ENCODE results near the gene SFXN5. TPM values are rescaled to one million over a fixed set of nuclear protein-coding genes. Genes with fewer than 3 reads are reported as not detected.

SFXN5 gene
- total RNA-seq, 1 donor from 2014 or later: 20.2 TPM

- no peak for TF ChIP-seq CTCF (IDR thresholded peaks at IDR 0.05; ENCODE audit: unreplicated experiment)
- Mint-ChIP-seq H3K4me1 (peaks cover 10% of the 10 kb centered on the region), H3K27ac (no peak overlapping the region), H3K36me3 (peaks cover 22% of the 10 kb centered on the region), H3K27me3 (ENCODE audit: low read depth) (no peaks in the 10 kb centered on the region), H3K4me3 (no peak overlapping the region), H3K9me3 (peaks cover 9% of the 10 kb centered on the region)
- no peak for DNase-seq (ENCODE audit: low spot score in 2 of 2, unreplicated experiment in 2 of 2)
Measured at GRCh38 chr2:73053316-73054114, 18.0 kb downstream of the SFXN5 start.

- Mint-ChIP-seq H3K4me3 (no peak overlapping the region), H3K9me3 (peaks cover 4% of the 10 kb centered on the region), H3K27me3 (ENCODE audit: low read depth) (no peaks in the 10 kb centered on the region), H3K36me3 (peaks cover 4% of the 10 kb centered on the region), H3K4me1 (peaks cover 10% of the 10 kb centered on the region), H3K27ac (no peak overlapping the region)
- no peak for DNase-seq (ENCODE audit: low spot score in 2 of 2, unreplicated experiment in 2 of 2)
- TF ChIP-seq CTCF (IDR thresholded peaks at IDR 0.05; ENCODE audit: unreplicated experiment): no peak
Measured at GRCh38 chr2:73050121-73050545, 21.4 kb downstream of the SFXN5 start.

DNA sequence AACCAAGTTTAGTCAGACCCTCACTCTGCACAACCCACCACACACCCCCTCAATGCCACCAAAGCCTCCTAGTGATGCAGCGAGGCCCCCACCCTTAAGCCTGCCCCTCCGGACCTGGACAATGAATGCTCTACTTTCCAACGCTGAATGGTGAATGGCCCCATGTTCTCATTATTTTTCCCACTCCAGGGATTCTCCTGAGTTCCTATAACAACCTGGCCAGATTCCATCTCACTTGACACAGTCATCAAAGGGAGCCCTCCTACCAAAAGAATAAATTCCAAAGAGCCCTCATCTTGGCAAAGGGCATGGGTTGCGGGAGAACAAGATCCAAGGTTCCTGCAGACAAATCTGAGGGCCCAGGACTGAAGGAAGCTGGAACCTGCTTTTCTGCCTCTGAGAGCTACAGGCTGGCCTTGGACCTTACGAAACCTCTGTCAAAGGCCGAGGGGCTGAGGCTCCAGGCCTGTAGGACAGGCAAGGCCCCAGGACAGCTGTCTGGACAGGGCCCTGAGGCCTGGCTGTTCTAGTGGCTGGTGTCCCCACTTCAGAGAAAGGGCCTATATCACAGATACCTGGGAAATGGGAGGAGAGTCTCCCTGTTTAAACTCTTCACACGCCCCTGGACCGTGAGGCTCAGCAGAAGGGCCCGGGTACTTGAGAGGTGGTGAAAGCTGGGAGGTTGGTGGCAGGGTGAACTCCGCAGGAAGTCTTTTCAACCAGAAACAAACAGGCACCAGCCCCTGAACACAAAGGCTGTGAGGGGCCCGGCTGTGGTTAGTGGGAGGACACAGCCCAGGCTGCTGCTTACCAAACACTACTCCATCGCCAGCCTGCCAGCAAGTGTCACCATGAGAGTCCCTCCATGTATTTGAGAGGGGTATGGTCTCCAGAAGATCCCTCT, 27.3 kb downstream of the SFXN5 start:
- H3K27ac Mint-ChIP-seq: peak overlapping the region; percentile 15
- peaks cover 4% of the 10 kb centered on the region for H3K9me3 Mint-ChIP-seq
- no peaks in the 10 kb centered on the region for H3K27me3 Mint-ChIP-seq (ENCODE audit: low read depth)
- H3K4me1 Mint-ChIP-seq: peaks cover 6% of the 10 kb centered on the region
- no peak overlapping the region for H3K4me3 Mint-ChIP-seq
- DNase-seq (ENCODE audit: low spot score in 2 of 2, unreplicated experiment in 2 of 2): no peak
- H3K36me3 Mint-ChIP-seq: no peaks in the 10 kb centered on the region
- no peak for TF ChIP-seq CTCF (IDR thresholded peaks at IDR 0.05; ENCODE audit: unreplicated experiment)

- Mint-ChIP-seq H3K27ac (no peak overlapping the region), H3K4me3 (no peak overlapping the region)
Measured at GRCh38 chr2:73043276-73043675, 28.2 kb downstream of the SFXN5 start.

More at GRCh38 chr2:73043276-73043675, 28.2 kb downstream of the SFXN5 start:
- Mint-ChIP-seq H3K27me3 (ENCODE audit: low read depth) (no peaks in the 10 kb centered on the region), H3K36me3 (no peaks in the 10 kb centered on the region), H3K4me1 (peaks cover 6% of the 10 kb centered on the region), H3K9me3 (peaks cover 4% of the 10 kb centered on the region)
- TF ChIP-seq CTCF (IDR thresholded peaks at IDR 0.05; ENCODE audit: unreplicated experiment): no peak
- no peak for DNase-seq (ENCODE audit: low spot score in 2 of 2, unreplicated experiment in 2 of 2)
